HL-60 (cell line): ENCODE results near the gene ITIH4.

Experiments used
- POLR2AphosphoS5 ChIP-seq: IDR thresholded peaks from 2 replicates; pipeline ENCODE4 v1.6.1; 2012; ENCODE audit warnings: low read depth
- SPI1 ChIP-seq: IDR thresholded peaks from 2 replicates; pipeline ENCODE4 v1.6.1; 2012; ENCODE audit warnings: low read depth, mild to moderate bottlenecking, borderline replicate concordance
- TF ChIP-seq, protein P1 (sequence below): IDR thresholded peaks from one replicate; pipeline ENCODE4 v1.5.1; 2011; ENCODE audit warnings: low read length, control low read depth, inconsistent platforms; ENCODE audit not compliant: insufficient read depth
- TF ChIP-seq, protein P2 (sequence below): IDR thresholded peaks from 2 replicates; pipeline ENCODE4 v1.6.1; 2012; ENCODE audit warnings: low read depth; ENCODE audit not compliant: insufficient replicate concordance

DNA sequence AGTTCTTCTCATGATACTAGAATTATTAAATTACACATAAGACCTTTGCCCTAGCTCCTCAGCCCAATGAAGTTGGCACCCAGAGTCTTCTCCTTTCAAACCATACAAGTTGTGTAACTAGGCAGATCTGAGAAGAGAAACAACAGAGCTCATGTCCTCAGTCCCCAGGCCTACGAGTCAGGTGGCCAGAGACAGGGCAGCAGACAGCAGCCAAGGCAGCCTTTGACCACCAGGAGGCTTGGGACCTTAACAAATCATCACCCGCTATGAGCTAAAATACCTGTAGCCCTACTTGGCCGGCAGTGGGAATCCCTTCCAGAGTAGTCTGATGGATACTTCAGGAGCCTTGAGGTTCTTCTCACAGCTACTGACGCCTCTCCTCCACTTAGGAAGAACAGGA is 48.6 kb upstream of the ITIH4 start:
- TF ChIP-seq, protein P1, sequence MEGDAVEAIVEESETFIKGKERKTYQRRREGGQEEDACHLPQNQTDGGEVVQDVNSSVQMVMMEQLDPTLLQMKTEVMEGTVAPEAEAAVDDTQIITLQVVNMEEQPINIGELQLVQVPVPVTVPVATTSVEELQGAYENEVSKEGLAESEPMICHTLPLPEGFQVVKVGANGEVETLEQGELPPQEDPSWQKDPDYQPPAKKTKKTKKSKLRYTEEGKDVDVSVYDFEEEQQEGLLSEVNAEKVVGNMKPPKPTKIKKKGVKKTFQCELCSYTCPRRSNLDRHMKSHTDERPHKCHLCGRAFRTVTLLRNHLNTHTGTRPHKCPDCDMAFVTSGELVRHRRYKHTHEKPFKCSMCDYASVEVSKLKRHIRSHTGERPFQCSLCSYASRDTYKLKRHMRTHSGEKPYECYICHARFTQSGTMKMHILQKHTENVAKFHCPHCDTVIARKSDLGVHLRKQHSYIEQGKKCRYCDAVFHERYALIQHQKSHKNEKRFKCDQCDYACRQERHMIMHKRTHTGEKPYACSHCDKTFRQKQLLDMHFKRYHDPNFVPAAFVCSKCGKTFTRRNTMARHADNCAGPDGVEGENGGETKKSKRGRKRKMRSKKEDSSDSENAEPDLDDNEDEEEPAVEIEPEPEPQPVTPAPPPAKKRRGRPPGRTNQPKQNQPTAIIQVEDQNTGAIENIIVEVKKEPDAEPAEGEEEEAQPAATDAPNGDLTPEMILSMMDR, result peak; percentile 2
- TF ChIP-seq POLR2AphosphoS5 (no peak), SPI1 (no peak)
- TF ChIP-seq, protein P2, sequence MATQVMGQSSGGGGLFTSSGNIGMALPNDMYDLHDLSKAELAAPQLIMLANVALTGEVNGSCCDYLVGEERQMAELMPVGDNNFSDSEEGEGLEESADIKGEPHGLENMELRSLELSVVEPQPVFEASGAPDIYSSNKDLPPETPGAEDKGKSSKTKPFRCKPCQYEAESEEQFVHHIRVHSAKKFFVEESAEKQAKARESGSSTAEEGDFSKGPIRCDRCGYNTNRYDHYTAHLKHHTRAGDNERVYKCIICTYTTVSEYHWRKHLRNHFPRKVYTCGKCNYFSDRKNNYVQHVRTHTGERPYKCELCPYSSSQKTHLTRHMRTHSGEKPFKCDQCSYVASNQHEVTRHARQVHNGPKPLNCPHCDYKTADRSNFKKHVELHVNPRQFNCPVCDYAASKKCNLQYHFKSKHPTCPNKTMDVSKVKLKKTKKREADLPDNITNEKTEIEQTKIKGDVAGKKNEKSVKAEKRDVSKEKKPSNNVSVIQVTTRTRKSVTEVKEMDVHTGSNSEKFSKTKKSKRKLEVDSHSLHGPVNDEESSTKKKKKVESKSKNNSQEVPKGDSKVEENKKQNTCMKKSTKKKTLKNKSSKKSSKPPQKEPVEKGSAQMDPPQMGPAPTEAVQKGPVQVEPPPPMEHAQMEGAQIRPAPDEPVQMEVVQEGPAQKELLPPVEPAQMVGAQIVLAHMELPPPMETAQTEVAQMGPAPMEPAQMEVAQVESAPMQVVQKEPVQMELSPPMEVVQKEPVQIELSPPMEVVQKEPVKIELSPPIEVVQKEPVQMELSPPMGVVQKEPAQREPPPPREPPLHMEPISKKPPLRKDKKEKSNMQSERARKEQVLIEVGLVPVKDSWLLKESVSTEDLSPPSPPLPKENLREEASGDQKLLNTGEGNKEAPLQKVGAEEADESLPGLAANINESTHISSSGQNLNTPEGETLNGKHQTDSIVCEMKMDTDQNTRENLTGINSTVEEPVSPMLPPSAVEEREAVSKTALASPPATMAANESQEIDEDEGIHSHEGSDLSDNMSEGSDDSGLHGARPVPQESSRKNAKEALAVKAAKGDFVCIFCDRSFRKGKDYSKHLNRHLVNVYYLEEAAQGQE, result no peak
